HEK293T (cell line): ENCODE data around the gene SRCIN1.

Source experiments
- BHLHE40 ChIP-seq: fragments of 450-650 bp; IDR thresholded peaks from 2 replicates; pipeline ENCODE4 v1.6.1; 2016; ENCODE audit warnings: mild to moderate bottlenecking, moderate library complexity, borderline replicate concordance
- ELF4 ChIP-seq: fragments of 450-650 bp; IDR thresholded peaks from 2 replicates; pipeline ENCODE4 v1.6.1; 2017; ENCODE audit warnings: antibody characterized with exemption
- FOXA1 ChIP-seq: fragments of 450-650 bp; IDR thresholded peaks from 2 replicates; pipeline ENCODE4 v1.6.1; 2016; ENCODE audit warnings: mild to moderate bottlenecking
- FOXM1 ChIP-seq: fragments of 450-650 bp; IDR thresholded peaks from 2 replicates; pipeline ENCODE4 v1.6.1; 2017; ENCODE audit warnings: mild to moderate bottlenecking, borderline replicate concordance
- HDGF ChIP-seq: fragments of 450-650 bp; IDR thresholded peaks from 2 replicates; pipeline ENCODE4 v1.6.1; 2017; ENCODE audit warnings: antibody characterized with exemption, borderline replicate concordance
- L3MBTL2 ChIP-seq: fragments of 450-650 bp; conservative IDR thresholded peaks from 2 replicates; pipeline ENCODE4 v1.6.1; 2016; ENCODE audit warnings: mild to moderate bottlenecking
- TARDBP ChIP-seq: fragments of 450-650 bp; IDR thresholded peaks from 2 replicates; pipeline ENCODE4 v1.6.1; 2016
- ZNF384 ChIP-seq: fragments of 450-650 bp; IDR thresholded peaks from 2 replicates; pipeline ENCODE4 v1.6.1; 2016

DNA sequence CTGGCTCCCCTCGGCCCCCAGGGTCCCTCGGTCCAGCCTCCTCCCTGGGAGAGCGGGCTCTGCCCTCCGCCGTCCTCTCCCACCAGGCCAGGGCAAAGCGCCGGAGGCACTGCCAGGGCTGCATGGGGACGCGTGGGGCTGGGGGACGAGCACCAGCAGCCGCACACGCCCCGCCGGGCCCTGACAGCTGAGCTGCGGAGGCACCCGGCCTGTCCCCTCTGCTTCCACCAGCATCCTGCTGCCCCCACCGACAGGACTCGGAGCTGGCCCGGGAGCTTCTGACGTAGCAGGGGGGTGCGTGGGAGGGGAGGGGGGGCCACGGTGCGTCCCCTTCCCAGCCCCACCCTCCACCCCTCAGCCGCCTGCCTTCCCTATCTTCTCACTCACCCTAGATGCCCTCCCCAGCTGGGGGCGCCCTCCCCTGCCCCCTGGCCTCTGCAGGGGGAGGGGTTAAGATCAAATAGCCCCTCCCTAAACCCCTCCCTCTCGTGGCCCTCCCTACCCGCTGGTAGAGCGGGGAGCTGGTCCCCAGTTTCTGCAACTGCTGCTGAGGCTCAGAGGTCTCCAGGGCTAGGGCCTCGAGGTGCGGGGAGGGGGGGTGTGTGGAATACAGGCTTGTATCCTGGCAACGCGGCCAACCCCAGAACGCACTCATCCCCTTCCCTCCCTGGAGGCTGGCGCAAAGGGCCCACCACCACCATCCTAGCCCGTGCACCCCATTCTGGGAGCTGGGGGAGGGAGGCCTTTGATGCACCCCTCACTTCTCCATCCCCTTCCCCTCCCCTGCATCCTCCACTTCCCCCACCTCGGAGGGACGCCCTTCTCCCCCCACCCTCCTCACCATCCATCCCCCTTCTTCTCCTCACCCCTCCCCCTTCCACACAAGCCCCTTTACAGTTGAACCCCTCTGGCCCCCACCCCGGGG, 1.0 kb downstream of the SRCIN1 start:
- TF ChIP-seq TARDBP (no peak), FOXM1 (no peak), ELF4 (no peak), L3MBTL2 (no peak), ZNF384 (no peak), FOXA1 (no peak), BHLHE40 (no peak), HDGF (no peak)
